Endothelial cell of umbilical vein (primary cell): ENCODE results near the gene TCF20. TPM values are rescaled to one million over a fixed set of nuclear protein-coding genes. Genes with fewer than 3 reads are reported as not detected.

Source experiments
- BruUV-seq: library from RNA; stranded (reverse); fragments of 400-500 nt; replicated peaks from 2 replicates; lab custom pipeline; 2021; lab: Mats Ljungman, UMichigan
- CTCF ChIA-PET: fragments of 300-600, 350-600 bp; sonication (Branson Sonifier 250); formaldehyde crosslinking; loops from one replicate; lab custom pipeline; 2021; ENCODE audit warnings: antibody characterized with exemption, inconsistent platforms; lab: Charles Lee
- POLR2A ChIA-PET: fragments of 300-600, 350-600 bp; sonication (Branson Sonifier 250); formaldehyde crosslinking; loops from one replicate; lab custom pipeline; 2021; ENCODE audit warnings: antibody characterized with exemption, inconsistent platforms; lab: Charles Lee
- DNase-seq: peaks from one replicate; pipeline ENCODE4 v3.0.0-alpha.2; 2011; ENCODE audit warnings: low read depth, low spot score
- FAIRE-seq: peaks from 2 replicates; lab custom pipeline; 2011; peaks lifted over from hg19 to GRCh38; lab: Jason Lieb, UNC
- H2AFZ ChIP-seq: 2 replicates; pipeline ENCODE4 v1.6.0; 2012; ENCODE audit warnings: low read depth, low read length, control low read depth, inconsistent platforms
- H3K27ac ChIP-seq: 2 replicates; pipeline ENCODE4 v1.5.1; 2011; ENCODE audit warnings: low read depth, mild to moderate bottlenecking, control low read depth, low read length, moderate library complexity; ENCODE audit not compliant: insufficient read depth
- H3K27me3 ChIP-seq, 2 experiments: 2 replicates each; pipeline versions ENCODE4 v1.6.0 to v1.6.1; 2011; ENCODE audit warnings: low read length in 2 of 2, mixed read lengths in 1 of 2; ENCODE audit not compliant: control insufficient read depth in 2 of 2, insufficient read depth in 2 of 2
- H3K36me3 ChIP-seq, 2 experiments: 2 replicates in 1 of 2; 3 replicates in 1 of 2; pipeline ENCODE4 v1.5.1; 2011; ENCODE audit warnings: low read length in 2 of 2, mild to moderate bottlenecking in 1 of 2, moderate library complexity in 1 of 2; ENCODE audit not compliant: control insufficient read depth in 2 of 2, insufficient read depth in 2 of 2; ENCODE audit errors: extremely low read depth in 1 of 2
- H3K4me1 ChIP-seq: 3 replicates; pipeline ENCODE4 v1.5.1; 2011; ENCODE audit warnings: mild to moderate bottlenecking, low read length; ENCODE audit not compliant: control insufficient read depth, insufficient read depth; ENCODE audit errors: extremely low read depth
- H3K4me2 ChIP-seq: 2 replicates; pipeline ENCODE4 v1.6.1; 2011; ENCODE audit warnings: low read length, control low read depth, mixed read lengths; ENCODE audit not compliant: insufficient read depth
- H3K4me3 ChIP-seq, 3 experiments: fragments of 200-600 bp in 1 of 3; sonication (generic), shearing (Covaris generic) in 1 of 3; replicated peaks in 1 of 3; 2 replicates each; pipeline ENCODE4 v1.5.1; 2011 to 2016; ENCODE audit warnings: control low read depth in 3 of 3, low read length in 3 of 3, mild to moderate bottlenecking in 2 of 3, inconsistent platforms in 1 of 3, low read depth in 1 of 3, moderate library complexity in 1 of 3; ENCODE audit not compliant: insufficient read depth in 1 of 3
- H3K79me2 ChIP-seq: 2 replicates; pipeline ENCODE4 v1.6.0; 2012; ENCODE audit warnings: low read length, inconsistent platforms; ENCODE audit not compliant: control insufficient read depth, insufficient read depth
- H3K9ac ChIP-seq: replicated peaks from 2 replicates; pipeline ENCODE3; 2011; ENCODE audit warnings: low read length, control low read depth; ENCODE audit not compliant: insufficient read depth; ENCODE audit errors: extremely low read depth
- H3K9me1 ChIP-seq: replicated peaks from 3 replicates; pipeline ENCODE4 v1.6.0; 2011; ENCODE audit warnings: mild to moderate bottlenecking, low read length; ENCODE audit not compliant: control insufficient read depth, insufficient read depth; ENCODE audit errors: extremely low read depth
- H3K9me3 ChIP-seq: replicated peaks from 2 replicates; pipeline ENCODE4 v1.5.1; 2012; ENCODE audit warnings: low read length, inconsistent platforms; ENCODE audit not compliant: control insufficient read depth, insufficient read depth
- H4K20me1 ChIP-seq: replicated peaks from 2 replicates; pipeline ENCODE3; 2011; ENCODE audit warnings: mild to moderate bottlenecking, low read length; ENCODE audit not compliant: control insufficient read depth, insufficient read depth; ENCODE audit errors: extremely low read depth
- CTCF ChIP-seq, 2 donors: IDR thresholded peaks; 1 replicate in 1 of 2; 2 replicates in 1 of 2; pipeline ENCODE4 v1.5.1; 2011; ENCODE audit warnings: low read length in 2 of 2, mild to moderate bottlenecking in 2 of 2, moderate library complexity in 2 of 2, control low read depth in 1 of 2, inconsistent platforms in 1 of 2, low read depth in 1 of 2; ENCODE audit not compliant: insufficient read depth in 1 of 2; ENCODE audit errors: extremely low read depth in 1 of 2
- EZH2 ChIP-seq: IDR thresholded peaks from 2 replicates; pipeline ENCODE4 v1.6.1; 2012; ENCODE audit warnings: borderline replicate concordance, low read depth, mild to moderate bottlenecking, moderate library complexity, low read length, inconsistent platforms; ENCODE audit not compliant: severe bottlenecking
- FOS ChIP-seq: IDR thresholded peaks from 2 replicates; pipeline ENCODE4 v1.6.1; 2011; ENCODE audit warnings: mild to moderate bottlenecking, low read length, moderate library complexity, borderline replicate concordance; ENCODE audit not compliant: insufficient read depth
- GATA2 ChIP-seq: IDR thresholded peaks from 2 replicates; pipeline ENCODE4 v1.7.0; 2011; ENCODE audit warnings: low read depth, mild to moderate bottlenecking, moderate library complexity, mixed read lengths, low read length; ENCODE audit not compliant: insufficient read length, insufficient read depth
- JUN ChIP-seq: IDR thresholded peaks from 2 replicates; pipeline ENCODE4 v1.6.1; 2011; ENCODE audit warnings: borderline replicate concordance, low read depth; ENCODE audit not compliant: insufficient read length, insufficient read depth
- MAX ChIP-seq: IDR thresholded peaks from 2 replicates; pipeline ENCODE4 v1.6.1; 2011; ENCODE audit not compliant: insufficient read depth, insufficient read length
- MYC ChIP-seq: IDR thresholded peaks from one replicate; pipeline ENCODE4 v1.6.1; 2011; ENCODE audit warnings: mild to moderate bottlenecking, low read depth, low read length
- POLR2AphosphoS5 ChIP-seq: IDR thresholded peaks from 2 replicates; pipeline ENCODE4 v1.6.1; 2012; ENCODE audit warnings: low read depth, mild to moderate bottlenecking, control low read depth, low read length, moderate library complexity; ENCODE audit not compliant: insufficient read depth
- dilution Hi-C: fragments of 300-500 bp; cut with MboI; formaldehyde crosslinking; loops from one replicate; pipeline ENCODE4 v1.15.0; 2019; ENCODE audit warnings: low sequenced_read_pairs; ENCODE audit not compliant: extremely low pct_ligation_motif_present
- intact Hi-C: fragments of 100-400 bp; cut with micrococcal nuclease; formaldehyde crosslinking; loops from one replicate; pipeline ENCODE4 v1.10.0; 2022
- polyA plus RNA-seq, 4 experiments: library from polyadenylated mRNA; depleted of rRNA in 3 of 4; stranded (reverse) in 3 of 4; unstranded in 1 of 4; fragments of >200 nt; gene quantifications; 2 replicates each; pipeline versions ENCODE4 v1.2.1 to v1.2.3, GENCODE V29; 2011 to 2012; ENCODE audit warnings: missing spikeins in 1 of 4
- total RNA-seq: library from RNA; stranded (reverse); gene quantifications from 2 replicates; pipeline ENCODE4 v1.2.3, GENCODE V29; 2021

TCF20 gene
- total and polyA plus RNA-seq, 2 donors (not counting 3 experiments of a cell fraction or from before 2014, with no cell fraction given) = 11.2 to 36.7 TPM

GRCh38 chr22:42304324-42304790 lies 33.9 kb upstream of the TCF20 start:
- TF ChIP-seq EZH2 (no peak), FOS (no peak), GATA2 (no peak), CTCF (IDR thresholded peaks at IDR 0.05; ENCODE audit: extremely low read depth in 1 of 2, insufficient read depth in 1 of 2, low read depth in 1 of 2, low read length in 2 of 2) (no peak), MAX (no peak), JUN (no peak), POLR2AphosphoS5 (no peak), MYC (no peak)
- ChIA-PET POLR2A (no interaction called here), CTCF (interaction anchor here (0.6 to 1.1 kb wide), 2 partner anchors 9 to 16 kb away, joined by 4 read pairs; no protein-coding TSS in a partner anchor)
- no peak overlapping the region for H3K9ac ChIP-seq
- no peak overlapping the region for H3K4me3 ChIP-seq
- H3K36me3 ChIP-seq = no peaks in the 10 kb centered on the region
- H3K27me3 ChIP-seq = peaks cover 3 to 4% of the 10 kb centered on the region in 2 experiments
- BruUV-seq = no TSS peak
- H3K27ac ChIP-seq = no peak overlapping the region
- no peaks in the 10 kb centered on the region for H3K9me1 ChIP-seq
- no peaks in the 10 kb centered on the region for H3K9me3 ChIP-seq
- no peak for DNase-seq
- no peaks in the 10 kb centered on the region for H3K4me1 ChIP-seq
- dilution Hi-C loops = no loop called here
- intact Hi-C loops = no loop called here
- H4K20me1 ChIP-seq = no peaks in the 10 kb centered on the region
- H2AFZ ChIP-seq = no peak overlapping the region
- H3K79me2 ChIP-seq = no peaks in the 10 kb centered on the region
- H3K4me2 ChIP-seq = no peak overlapping the region
- no peak for FAIRE-seq
